Activated effector memory CD4-positive, alpha-beta T cell treated with Interleukin-2 at 50 U/mL for 16 hours (primary cell): ENCODE data around the gene MEOX1.
"Not testable (repeated sequence)": the region's sequence is repeated elsewhere in the genome, so short reads cannot be mapped to it uniquely, and the experiment has no call there.

Experiments
- DNase-seq: peaks from one replicate; pipeline ENCODE4 v3.0.0-alpha.2; 2020

The MEOX1 gene

DNA sequence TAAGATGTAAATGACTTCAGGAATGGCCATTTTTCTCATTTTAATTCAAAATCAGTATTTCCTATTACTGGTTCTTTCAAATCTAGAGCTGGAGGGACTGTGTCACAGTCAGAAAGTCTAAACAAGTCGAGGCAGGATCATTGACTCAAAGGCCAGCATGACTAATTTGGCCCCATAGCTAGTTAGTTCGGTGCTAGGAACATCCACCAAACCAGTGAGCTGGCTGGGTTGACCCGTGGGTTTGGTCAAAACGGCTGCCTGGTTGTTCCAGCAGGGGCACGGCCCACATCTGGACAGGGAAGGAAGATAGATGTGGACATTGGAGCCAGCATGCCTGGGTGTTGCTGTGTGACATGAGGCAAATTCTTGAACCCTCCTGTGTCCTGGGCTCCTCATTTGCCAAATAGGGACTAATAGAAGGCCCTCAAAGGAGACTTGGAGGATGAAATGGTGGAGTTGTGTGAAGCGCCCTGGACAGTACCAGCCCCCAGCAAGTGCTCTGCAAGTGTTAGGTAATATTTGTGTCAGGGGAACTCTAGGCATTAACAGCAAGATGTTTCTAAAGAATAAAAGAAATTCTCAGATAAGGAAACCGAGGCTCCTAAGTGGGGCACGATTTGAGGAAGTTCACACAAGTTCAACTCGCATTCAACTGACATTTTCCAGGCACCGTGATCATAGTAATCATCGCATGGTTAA is 46.2 kb downstream of the MEOX1 start:
- no peak for DNase-seq

DNA sequence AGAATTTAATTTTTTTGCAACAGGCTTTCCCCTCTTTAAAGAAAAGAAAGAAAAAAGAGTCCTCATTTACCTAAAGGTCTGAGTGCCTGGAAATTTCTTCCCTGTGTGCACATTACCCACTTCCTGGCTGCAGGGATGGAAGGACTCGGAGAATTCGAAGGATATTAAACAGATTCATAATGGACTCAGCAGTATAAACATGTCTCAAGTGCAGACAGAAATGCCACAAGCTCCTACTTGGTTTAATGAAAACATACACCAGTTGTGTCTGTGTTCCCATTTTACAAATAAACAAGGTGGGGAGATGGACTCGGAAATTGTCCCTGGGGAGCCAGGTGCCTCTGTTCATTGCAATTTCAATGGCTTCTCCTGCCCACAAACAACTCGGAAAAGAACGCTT is 47.2 kb downstream of the MEOX1 start:
- no peak for DNase-seq

DNA sequence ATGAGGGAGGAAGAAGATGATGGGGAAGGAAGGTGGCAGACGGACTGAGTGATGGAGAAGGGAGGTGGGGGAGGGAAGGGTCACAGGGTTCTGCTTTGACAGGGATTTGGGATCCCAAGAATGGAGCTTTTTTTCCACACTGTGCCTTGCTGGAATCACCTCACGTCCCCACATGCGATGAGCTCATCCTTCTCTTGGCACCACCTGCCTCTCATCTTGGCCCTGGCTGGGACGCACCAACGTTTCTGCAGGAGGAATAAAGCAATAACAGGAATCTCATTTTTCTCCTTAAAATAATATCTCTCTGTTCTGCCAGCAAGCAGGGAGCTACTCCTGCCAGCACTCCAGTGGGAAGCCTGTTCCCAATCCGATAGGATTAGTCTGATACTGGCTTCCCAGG is 47.8 kb downstream of the MEOX1 start:
- no peak for DNase-seq

DNA sequence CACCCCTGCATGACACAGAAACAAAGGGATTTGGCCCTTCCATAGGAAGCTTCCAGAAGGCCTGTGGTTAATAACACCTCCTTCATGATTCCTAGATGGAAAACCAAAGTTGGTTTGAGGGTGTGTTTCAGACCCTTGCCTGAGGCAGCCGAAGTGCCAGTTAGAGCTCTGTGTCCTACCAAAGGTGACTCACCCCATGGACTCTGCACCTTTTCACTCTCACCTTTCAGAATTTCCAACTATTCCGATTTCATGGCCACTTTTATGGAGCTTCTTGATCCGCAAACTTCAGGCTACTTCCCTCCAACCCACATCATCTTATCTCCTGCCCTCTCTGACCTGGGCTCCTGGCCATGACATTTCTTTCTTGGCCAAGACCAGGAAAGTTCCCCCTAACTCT is 49.2 kb downstream of the MEOX1 start:
- no peak for DNase-seq

DNA sequence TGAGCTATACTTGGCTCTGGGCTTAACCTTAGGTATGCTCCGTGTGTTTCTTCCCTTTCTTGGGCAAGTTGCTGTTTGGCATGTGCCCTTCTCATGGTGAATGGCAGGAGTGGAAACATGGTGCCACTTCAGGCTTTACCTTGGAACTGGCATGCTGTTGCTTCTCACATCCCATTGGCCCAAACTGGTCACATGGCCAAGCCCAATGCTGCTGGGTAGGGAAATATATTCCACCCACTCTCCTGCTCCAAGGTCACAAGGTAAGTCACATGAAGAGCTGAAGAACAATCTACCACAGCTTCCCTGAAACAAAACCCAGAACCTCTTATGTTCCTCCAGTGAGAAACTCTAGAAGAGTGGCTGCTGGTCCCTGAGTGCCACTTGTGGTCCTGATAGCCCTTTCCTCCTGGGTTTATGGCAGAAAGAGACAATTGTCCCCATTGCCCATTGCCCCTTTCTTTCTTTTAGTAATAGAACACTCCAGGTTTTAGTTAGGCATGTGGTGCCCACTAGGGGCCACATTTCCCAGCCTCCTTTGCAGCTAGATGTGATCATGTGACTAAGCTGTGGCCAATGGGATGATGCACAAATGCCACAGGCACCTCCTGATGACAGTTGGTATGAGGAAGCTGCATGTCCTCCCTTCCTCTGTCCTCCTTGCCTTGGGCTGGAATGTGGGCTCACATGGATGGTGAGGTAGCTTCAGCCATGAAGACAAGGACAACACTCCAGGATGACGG is 50.3 kb downstream of the MEOX1 start:
- DNase-seq, result no peak

DNA sequence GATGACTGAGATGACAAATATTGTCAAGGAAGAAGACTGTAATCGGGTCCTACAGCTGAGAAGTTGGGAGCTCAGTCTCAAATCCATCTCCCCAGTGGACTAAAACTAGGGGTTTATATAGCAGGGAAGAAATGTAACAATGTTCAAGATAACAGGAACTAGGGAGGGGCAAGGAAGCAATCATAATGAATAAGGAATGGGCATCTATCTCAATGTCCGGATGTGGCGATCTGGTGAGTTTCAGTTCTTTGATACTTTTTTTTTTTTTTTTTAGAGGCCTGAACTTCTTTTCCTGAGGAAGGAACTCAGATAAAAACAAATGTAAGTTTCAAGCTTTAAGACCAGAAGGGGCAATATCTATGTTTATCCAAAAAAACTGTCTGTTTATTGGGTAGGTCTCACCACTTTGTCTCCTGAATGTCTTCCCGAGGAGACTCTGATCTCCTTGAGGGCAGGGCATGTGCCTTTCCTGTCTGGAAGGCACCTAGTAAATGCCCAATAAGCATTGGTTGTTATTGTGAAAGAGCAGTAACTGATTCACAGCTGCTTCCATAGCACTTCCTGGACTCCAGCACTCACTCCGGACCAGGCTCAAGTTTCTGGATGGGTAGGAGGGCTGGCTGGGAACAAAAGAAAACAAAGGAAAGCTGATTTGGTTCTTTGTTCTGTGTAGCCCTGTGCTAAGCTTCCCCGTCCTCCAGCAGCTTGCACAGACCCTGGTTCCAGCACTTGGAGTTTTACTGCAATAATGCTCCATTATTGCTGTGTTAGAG is 51.9 kb downstream of the MEOX1 start:
- DNase-seq, result no peak

DNA sequence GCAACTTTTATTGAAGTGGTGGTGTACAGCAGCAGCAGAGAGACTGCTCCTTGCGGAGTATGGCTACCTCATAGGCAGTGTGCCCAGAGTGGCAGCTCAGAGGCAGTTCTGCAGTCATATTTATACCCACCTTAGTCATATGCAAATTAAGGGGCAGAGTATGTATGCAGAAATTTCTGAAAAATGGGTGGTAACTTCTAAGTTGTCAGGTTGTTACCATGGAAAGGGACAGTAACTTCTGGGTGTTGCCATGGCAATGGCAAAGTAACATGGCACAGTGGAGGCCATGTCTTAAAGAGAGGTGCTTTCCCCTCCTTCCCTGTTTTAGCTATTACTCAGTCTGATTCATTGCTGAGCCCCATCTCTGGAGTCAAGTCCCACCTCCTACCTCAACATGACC is 53.4 kb downstream of the MEOX1 start:
- no peak for DNase-seq

DNA sequence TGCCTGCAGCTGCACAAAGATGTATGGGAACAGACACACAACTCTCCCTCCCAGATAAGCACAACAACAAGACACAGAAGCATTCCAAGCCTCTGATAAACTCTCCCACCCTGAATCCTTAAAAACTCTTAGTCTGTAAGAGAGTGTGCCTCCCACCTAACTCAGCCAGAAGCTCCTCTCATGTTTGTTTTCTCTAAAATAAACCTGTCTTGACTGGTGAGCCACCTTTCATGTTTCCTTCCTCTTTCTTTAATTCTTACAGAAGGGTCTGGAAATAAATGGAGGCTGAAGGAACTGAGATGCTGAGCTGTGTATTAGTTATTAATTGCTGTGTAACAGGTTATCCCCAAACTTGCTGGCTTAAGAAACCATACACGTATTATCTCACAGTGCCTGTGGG is 57.2 kb downstream of the MEOX1 start:
- DNase-seq, result no peak

DNA sequence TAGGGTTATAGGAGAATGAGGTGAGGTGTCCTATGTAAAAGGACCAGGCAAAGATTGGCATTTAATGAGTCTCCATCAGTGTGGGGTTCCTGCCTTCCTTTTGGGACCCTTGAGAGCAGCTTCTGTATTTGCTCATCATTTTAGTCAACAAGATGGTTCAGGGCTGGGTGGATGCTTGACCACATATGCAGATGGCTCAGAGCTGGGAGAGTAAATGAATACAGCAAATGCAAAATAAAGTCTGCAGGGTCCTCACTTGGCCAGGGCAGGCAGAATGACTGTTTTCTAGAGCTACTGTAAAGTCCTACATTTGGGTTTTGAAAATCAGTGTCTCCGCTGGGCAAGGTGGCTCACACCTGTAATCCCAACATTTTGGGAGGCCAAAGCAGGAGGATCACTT is 58.4 kb downstream of the MEOX1 start:
- no peak for DNase-seq

DNA sequence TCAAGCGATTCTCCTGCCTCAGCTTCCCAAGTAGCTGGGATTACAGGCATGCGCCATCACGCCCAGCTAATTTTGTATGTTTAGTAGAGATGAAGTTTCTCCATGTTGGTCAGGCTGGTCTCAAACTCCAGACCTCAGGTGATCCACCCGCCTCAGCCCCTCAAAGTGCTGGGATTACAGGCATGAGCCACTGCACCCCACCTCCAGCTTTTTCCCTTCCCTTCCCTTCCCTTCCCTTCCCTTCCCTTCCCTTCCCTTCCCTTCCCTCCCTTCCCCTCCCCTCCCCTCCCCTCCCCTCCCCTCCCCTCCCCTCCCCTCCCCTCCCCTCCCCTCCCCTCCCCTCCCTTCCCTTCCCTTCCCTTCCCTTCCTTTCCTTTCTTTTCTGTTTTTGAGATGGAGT is 59.2 kb downstream of the MEOX1 start:
- DNase-seq, result not testable (repeated sequence)

DNA sequence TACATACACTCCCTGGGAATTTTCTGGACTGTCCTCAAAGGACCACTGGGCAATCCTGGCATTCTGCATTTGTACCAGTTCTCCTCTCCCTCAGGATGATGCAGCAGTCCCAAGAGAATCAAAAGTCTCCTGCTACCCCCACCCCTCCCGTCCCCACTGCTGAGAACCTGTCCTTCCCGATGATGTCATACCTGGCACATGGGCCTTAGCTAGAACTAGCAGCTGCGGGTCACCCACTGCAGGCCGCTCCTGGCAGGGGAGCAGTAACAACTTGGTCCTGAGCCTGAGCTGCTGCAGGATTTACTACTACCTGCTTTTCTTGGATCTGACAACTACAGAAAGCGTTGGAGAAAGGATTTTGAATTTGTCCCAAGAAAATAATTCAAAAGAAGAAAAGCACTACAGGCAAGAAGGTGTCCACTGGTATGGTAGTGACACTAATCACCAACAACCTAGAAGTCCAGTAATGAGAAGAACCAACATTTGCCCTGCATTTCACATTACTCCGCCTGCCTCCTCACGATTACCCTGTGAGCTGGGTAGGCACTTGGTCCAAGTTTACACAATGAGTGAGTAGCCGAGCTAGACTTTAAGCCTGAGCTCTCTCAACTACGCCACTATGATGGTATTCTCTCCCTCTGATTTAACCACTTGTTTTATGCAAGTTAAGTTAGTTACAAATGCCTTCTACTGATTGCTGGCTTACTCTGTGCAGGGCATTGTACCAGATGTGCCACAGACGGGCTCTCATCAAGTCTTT is 60.3 kb downstream of the MEOX1 start:
- DNase-seq, result no peak

DNA sequence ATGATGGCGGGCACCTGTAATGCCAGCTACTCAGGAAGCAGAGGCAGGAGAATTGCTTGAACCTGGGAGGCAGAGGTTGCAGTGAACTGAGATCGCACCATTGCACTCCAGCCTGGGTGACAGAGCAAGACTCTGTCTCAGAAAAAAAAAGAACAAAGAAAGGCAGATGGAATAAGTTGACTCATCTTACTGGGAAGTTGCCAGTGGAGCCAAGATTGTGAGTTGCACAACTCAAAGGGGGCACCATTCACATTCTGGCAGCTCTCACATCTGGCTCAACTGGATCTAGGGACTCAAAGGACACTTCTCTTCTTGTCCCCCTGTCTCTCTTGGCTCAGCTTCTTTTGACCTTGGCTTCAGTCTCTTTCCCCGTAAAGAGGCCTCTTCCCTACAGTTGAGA is 61.9 kb downstream of the MEOX1 start:
- DNase-seq, result no peak

DNA sequence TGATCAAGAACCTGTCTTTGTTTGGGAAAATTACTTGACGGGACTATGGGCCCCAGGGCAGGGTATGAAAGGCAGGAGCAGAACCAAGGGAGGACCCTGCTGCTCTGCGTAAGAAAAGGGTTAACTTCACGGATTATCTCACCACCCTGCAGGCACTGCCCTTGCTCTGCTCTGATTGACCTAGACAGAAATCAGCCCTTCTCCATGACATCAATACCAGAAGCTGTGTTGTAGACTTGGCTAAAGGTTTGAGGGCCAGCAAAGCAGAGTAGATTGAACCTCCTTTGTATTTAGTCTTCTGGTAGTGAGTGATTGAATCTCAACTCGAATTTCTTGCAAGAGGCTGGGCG is 62.7 kb downstream of the MEOX1 start:
- no peak for DNase-seq

DNA sequence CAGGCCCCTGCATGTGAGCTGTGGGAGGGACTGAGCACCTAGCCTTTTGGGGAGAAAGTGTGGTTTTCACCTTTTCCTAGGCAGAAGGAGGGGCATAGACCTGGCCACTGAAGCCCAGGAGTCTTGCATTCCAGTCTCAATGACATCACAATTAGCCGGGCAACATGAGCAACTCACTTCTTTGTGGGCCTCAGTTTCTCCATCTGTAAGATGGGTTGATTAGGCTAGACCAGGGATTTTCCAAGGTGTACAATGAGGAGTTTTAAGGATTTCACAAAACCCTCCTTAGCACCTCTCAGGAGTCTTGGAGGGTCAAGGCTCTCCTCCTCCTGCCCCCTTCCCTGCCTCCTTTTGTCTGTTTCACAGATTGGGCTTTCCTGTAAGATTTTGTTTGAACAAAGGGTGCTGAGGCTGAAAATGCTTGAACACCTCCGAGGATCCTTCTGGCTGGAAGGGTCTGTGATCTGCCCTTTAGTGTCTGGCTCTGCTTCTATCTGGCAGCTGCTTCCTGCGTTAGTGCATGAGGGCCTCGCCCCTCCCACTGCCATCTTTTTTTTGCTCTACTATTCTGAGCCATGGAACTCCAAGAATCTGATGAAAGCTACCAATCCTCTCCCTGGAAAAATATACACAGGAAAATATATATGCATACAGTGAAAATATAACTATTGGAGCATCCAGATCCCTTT is 63.2 kb downstream of the MEOX1 start:
- DNase-seq, result no peak

DNA sequence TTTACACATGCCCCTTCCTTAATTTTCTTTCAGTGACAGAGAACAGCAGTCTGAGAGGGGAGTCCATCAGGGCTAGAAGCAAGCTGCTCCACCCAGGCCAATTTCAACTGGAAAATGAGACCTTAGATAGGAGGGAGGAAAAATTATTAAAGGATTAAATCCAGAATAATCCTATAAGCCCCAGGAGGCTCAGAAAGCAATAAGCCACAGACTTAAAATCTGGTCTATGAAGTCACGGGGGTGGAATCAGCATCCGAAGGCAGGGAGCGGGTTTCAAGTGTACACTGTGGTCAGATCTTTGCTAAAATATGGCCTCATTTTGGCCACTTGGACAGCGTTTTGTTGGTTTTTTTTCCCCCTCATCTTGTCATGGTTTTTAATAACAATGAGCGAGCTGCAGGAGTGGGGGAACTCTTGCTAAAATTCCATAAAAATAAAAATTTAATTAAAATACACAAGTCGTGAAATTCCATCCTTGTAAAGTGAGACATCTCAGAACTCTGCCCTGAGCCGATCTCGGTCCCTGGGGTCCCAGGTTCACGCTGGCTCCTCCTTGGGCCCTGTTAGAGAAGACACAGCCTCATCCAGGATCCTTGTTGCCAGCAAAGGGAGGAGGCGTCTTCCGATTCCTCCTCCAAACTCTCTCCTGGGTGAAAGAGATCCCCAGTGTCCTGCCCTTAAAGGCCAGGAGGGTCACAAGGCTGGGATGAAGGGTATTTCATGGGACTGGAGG is 63.9 kb downstream of the MEOX1 start:
- no peak for DNase-seq

DNA sequence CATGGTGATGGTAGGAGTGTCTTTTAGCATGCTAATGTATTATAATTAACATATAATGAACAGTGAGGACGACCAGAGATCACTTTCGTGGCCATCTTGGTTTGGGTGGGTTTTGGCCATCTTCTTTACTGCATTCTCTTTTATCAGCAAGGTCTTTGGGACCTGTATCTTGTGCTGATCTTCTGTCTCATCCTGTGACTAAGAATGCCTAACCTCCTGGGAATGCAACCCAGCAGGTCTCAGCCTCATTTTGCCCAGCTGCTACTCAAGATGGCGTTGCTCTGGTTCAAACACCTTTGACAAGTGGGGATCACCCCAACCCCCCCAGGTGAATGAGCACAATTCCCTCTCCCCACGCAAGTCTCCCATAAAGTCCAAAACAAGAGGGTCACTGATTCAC is 66.3 kb downstream of the MEOX1 start:
- no peak for DNase-seq

DNA sequence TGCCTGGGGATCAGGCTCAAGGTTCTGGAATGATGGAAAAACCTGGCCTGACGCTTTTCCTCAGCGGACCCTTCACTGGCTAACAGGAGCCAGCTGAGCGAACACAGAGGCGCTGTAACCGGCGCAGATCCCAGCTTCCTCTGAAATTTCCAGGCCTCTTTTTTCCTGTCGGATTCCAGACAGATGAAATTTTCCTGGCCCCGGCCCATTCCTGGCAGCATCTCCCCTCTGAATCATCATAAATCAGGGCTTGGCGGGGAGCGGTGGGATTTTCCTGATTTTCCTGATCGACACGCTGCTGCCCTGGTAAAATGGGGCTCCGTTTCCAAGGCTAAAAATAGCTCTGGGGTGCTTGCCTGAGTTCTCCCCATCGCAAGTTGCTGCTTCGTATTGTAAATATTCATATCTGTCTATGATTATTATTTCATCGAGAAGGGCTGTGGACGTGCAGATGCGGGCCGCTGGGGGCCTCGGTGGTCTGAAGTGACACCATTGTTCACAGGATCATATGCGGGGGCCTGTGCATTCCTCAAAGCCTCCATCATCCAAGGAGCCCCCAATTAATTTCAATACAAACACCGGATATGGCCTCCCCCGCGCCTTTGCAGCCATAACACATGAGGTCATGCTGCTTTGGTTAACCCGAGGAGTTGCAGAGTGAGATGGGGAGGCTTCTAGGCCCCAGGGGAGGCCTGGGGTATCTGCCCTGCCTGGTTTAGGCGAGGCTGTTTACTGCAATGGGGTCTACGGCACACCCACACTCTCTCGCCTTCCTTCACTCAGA is 69.8 kb downstream of the MEOX1 start:
- DNase-seq, result no peak

DNA sequence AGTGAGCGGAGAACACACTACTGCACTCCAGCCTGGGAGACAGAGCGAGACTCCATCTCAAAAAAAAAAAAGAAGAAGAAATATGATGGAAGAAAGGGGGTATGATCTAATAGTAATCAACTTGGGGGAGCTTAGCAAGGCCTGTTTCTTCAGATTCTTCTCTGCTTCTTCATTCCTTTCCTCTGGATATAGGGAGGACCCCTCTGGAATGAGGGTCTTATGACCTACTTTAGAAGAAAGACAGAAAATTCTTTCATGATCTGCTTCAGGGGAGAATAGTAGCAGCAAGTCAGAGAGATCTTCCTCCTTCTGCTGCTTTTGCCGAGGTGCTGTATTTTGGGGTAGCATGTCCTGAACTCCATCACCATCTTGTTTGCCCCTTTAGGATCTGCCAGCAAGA is 70.7 kb downstream of the MEOX1 start:
- no peak for DNase-seq
